ENCODE measurements around the gene S100P. TPM values are rescaled to one million over a fixed set of nuclear protein-coding genes. Genes with fewer than 3 reads are reported as not detected.

The S100P gene
- polyA plus RNA-seq, 2 of the 4 experiments (the other 2 are of a cell fraction), result 20.9 to 171 TPM

DNA sequence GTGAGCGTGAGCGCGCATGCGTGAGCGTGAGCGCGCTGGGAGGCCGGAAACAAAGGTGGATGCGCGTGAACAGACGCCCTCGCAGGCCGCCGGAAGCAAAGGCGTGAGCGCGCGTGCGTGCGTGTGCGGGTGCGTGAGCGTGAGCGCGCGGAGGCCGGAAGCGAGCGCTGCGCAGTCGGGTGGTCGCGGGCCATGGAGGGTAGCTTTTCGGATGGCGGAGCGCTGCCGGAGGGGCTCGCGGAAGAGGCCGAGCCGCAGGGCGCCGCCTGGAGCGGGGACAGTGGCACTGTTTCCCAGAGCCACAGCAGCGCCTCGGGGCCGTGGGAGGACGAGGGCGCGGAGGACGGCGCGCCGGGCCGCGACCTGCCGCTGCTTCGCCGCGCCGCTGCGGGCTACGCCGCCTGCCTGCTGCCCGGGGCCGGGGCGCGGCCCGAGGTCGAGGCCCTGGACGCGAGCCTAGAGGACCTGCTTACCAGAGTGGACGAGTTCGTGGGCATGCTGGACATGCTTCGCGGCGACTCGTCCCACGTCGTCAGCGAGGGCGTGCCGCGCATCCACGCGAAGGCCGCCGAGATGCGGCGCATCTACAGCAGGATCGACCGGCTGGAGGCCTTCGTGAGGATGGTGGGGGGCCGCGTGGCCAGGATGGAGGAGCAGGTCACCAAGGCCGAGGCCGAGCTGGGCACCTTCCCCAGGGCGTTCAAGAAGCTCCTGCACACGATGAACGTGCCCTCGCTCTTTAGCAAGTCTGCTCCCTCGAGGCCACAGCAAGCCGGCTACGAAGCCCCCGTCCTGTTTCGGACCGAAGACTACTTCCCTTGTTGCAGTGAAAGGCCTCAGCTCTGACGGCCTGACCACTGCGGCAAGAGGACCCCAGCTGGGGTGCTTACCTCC lies 22.6 kb downstream of the S100P start, which contains the start of gene BLOC1S4:
BLOC1S4 (plus strand) TSS at position 157 of the 894 bp plus-strand sequence; CDS start at position 193, 36 bp downstream.
- H3K4me1 ChIP-seq, result peaks cover 21% of the 10 kb centered on the region; the same call in 1 of the 3 replicates
- peaks cover 14% of the 10 kb centered on the region for H3K9me3 ChIP-seq
- ATAC-seq (peak; percentile 79 to 82), FAIRE-seq (no peak), DNase-seq (ENCODE audit: low read depth in 1 of 2, low spot score in 1 of 2) (peak; percentile 82 to 93)
- ChIA-PET CTCF (interaction anchor here (0.9 to 9.0 kb wide), 3 partner anchors 11 to 158 kb away, joined by 3 to 168 read pairs (median 5); no protein-coding TSS in a partner anchor), POLR2A (interaction anchor here (0.8 to 2.1 kb wide), 2 partner anchors 42 to 52 kb away, joined by 3 to 9 read pairs; a partner anchor contains a TSS)
- 6% methylated on average over 24 of the region's 109 CpGs for WGBS (ENCODE audit: missing lambda C conversion rate)
- H3K27ac ChIP-seq, result peak within 1 kb of the TSS; percentile 92 to 99
- H3K4me3 ChIP-seq, result peak within 1 kb of the TSS; percentile 81
- H3K4me2 ChIP-seq, result peak within 1 kb of the TSS; percentile 89
- TF ChIP-seq ESRRA (IDR thresholded peaks at IDR 0.05; ENCODE audit: borderline replicate concordance, low read length) (no peak), RFX5 (IDR thresholded peaks at IDR 0.05) (no peak), JUN (IDR thresholded peaks at IDR 0.05) (peak; percentile 25 to 82; a peak in 2 of 5 replicates), FOSB (CRISPR knock-in tag; IDR thresholded peaks at IDR 0.05) (no peak), CHD2 (IDR thresholded peaks at IDR 0.05; ENCODE audit: low read length, partially characterized antibody) (no peak), MAZ (IDR thresholded peaks at IDR 0.05; ENCODE audit: borderline replicate concordance, low read depth, low read length) (no peak), PHF8 (IDR thresholded peaks at IDR 0.05; ENCODE audit: borderline replicate concordance, low read depth) (0 out of 2 replicates have a peak, but pooled peaks have one; percentile 42), RARB (CRISPR knock-in tag; IDR thresholded peaks at IDR 0.05) (no peak), GATA3 (IDR thresholded peaks at IDR 0.05; ENCODE audit: borderline replicate concordance) (no peak), POLR2A (IDR thresholded peaks at IDR 0.05; ENCODE audit: low read length) (peak; percentile 69), HOXB13 (CRISPR knock-in tag; IDR thresholded peaks at IDR 0.05; ENCODE audit: low read depth) (no peak), ZC3H11A (IDR thresholded peaks at IDR 0.05) (no peak), EP300 (IDR thresholded peaks at IDR 0.05) (no peak), RAD21 (conservative IDR thresholded peaks at IDR 0.05 in 1 of 2, IDR thresholded peaks at IDR 0.05 in 1 of 2) (no peak), KDM1A (IDR thresholded peaks at IDR 0.05; ENCODE audit: low read depth) (no peak), HOXB5 (CRISPR knock-in tag; IDR thresholded peaks at IDR 0.05) (0 out of 2 replicates have a peak, but pooled peaks have one; percentile 47), CBX2 (IDR thresholded peaks at IDR 0.05; ENCODE audit: borderline replicate concordance, low read depth) (no peak), RCOR1 (IDR thresholded peaks at IDR 0.05; ENCODE audit: low read depth, low read length) (no peak), NR3C1 (IDR thresholded peaks at IDR 0.05) (no peak), POLR2AphosphoS2 (conservative IDR thresholded peaks at IDR 0.05; ENCODE audit: low read length) (no peak), MYC (IDR thresholded peaks at IDR 0.05; ENCODE audit: borderline replicate concordance, low read length) (0 out of 2 replicates have a peak, but pooled peaks have one; percentile 34), HOXA7 (CRISPR knock-in tag; IDR thresholded peaks at IDR 0.05) (no peak), TP53 (CRISPR knock-in tag; IDR thresholded peaks at IDR 0.05) (peak; percentile 73; the same call in 1 of the 2 replicates)
- TF ChIP-seq, protein P1, sequence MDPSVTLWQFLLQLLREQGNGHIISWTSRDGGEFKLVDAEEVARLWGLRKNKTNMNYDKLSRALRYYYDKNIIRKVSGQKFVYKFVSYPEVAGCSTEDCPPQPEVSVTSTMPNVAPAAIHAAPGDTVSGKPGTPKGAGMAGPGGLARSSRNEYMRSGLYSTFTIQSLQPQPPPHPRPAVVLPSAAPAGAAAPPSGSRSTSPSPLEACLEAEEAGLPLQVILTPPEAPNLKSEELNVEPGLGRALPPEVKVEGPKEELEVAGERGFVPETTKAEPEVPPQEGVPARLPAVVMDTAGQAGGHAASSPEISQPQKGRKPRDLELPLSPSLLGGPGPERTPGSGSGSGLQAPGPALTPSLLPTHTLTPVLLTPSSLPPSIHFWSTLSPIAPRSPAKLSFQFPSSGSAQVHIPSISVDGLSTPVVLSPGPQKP (IDR thresholded peaks at IDR 0.05; ENCODE audit: low read depth, low read length), result no peak
- TF ChIP-seq, protein P2, sequence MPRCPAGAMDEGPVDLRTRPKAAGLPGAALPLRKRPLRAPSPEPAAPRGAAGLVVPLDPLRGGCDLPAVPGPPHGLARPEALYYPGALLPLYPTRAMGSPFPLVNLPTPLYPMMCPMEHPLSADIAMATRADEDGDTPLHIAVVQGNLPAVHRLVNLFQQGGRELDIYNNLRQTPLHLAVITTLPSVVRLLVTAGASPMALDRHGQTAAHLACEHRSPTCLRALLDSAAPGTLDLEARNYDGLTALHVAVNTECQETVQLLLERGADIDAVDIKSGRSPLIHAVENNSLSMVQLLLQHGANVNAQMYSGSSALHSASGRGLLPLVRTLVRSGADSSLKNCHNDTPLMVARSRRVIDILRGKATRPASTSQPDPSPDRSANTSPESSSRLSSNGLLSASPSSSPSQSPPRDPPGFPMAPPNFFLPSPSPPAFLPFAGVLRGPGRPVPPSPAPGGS (IDR thresholded peaks at IDR 0.05), result 0 out of 3 replicates have a peak, but pooled peaks have one; percentile 50
- TF ChIP-seq, protein P3, sequence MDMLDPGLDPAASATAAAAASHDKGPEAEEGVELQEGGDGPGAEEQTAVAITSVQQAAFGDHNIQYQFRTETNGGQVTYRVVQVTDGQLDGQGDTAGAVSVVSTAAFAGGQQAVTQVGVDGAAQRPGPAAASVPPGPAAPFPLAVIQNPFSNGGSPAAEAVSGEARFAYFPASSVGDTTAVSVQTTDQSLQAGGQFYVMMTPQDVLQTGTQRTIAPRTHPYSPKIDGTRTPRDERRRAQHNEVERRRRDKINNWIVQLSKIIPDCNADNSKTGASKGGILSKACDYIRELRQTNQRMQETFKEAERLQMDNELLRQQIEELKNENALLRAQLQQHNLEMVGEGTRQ (IDR thresholded peaks at IDR 0.05), result no peak
- TF ChIP-seq, protein P4, sequence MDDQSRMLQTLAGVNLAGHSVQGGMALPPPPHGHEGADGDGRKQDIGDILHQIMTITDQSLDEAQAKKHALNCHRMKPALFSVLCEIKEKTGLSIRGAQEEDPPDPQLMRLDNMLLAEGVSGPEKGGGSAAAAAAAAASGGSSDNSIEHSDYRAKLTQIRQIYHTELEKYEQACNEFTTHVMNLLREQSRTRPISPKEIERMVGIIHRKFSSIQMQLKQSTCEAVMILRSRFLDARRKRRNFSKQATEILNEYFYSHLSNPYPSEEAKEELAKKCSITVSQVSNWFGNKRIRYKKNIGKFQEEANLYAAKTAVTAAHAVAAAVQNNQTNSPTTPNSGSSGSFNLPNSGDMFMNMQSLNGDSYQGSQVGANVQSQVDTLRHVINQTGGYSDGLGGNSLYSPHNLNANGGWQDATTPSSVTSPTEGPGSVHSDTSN (IDR thresholded peaks at IDR 0.05), result no peak
- TF ChIP-seq, protein P5, sequence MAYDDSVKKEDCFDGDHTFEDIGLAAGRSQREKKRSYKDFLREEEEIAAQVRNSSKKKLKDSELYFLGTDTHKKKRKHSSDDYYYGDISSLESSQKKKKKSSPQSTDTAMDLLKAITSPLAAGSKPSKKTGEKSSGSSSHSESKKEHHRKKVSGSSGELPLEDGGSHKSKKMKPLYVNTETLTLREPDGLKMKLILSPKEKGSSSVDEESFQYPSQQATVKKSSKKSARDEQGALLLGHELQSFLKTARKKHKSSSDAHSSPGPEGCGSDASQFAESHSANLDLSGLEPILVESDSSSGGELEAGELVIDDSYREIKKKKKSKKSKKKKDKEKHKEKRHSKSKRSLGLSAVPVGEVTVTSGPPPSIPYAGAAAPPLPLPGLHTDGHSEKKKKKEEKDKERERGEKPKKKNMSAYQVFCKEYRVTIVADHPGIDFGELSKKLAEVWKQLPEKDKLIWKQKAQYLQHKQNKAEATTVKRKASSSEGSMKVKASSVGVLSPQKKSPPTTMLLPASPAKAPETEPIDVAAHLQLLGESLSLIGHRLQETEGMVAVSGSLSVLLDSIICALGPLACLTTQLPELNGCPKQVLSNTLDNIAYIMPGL (CRISPR knock-in tag; IDR thresholded peaks at IDR 0.05; ENCODE audit: borderline replicate concordance), result no peak
- TF ChIP-seq, protein P6, sequence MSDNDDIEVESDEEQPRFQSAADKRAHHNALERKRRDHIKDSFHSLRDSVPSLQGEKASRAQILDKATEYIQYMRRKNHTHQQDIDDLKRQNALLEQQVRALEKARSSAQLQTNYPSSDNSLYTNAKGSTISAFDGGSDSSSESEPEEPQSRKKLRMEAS (IDR thresholded peaks at IDR 0.05), result peak; percentile 69

Measured in A549 (cell line).